CD4-positive, alpha-beta T cell (primary cell): ENCODE data around the gene SPINT1. TPM values are rescaled to one million over a fixed set of nuclear protein-coding genes. Genes with fewer than 3 reads are reported as not detected.

Source experiments
- ATAC-seq: fragments of 200-7000 bp; cut with Tn5 transposase; one replicate; pipeline ENCODE4 v1.10.0; 2022; ENCODE audit warnings: mild to moderate bottlenecking; ENCODE audit not compliant: poor library complexity
- CTCF ChIA-PET: fragments of 350-600 bp; sonication (Branson Sonifier 250); formaldehyde crosslinking; loops from one replicate; lab custom pipeline; 2021; ENCODE audit warnings: antibody characterized with exemption, inconsistent platforms; lab: Charles Lee
- POLR2A ChIA-PET: fragments of 350-600 bp; sonication (Branson Sonifier 250); formaldehyde crosslinking; loops from one replicate; lab custom pipeline; 2021; ENCODE audit warnings: antibody characterized with exemption, inconsistent platforms; lab: Charles Lee
- DNase-seq, 14 experiments: peaks; one replicate each; pipeline ENCODE4 v3.0.0-alpha.2; 2013 to 2020; ENCODE audit warnings: mixed read lengths in 2 of 14
- H3K27ac ChIP-seq, 2 donors: one replicate each; pipeline versions ENCODE4 v1.5.1 to v1.7.0; 2013; ENCODE audit warnings: low read length in 2 of 2, low read depth in 1 of 2, mild to moderate bottlenecking in 1 of 2
- H3K27me3 ChIP-seq, 2 experiments: 1 replicate in 1 of 2; 2 replicates in 1 of 2; pipeline versions ENCODE4 v1.6.1 to v1.7.0; 2013; ENCODE audit warnings: low read length in 2 of 2, control low read depth in 1 of 2, mild to moderate bottlenecking in 1 of 2, moderate library complexity in 1 of 2; ENCODE audit not compliant: insufficient read depth in 2 of 2, control insufficient read depth in 1 of 2
- H3K36me3 ChIP-seq: one replicate; pipeline ENCODE4 v1.6.1; 2013; ENCODE audit warnings: low read length, control low read depth; ENCODE audit not compliant: insufficient read depth
- H3K4me1 ChIP-seq: one replicate; pipeline ENCODE4 v1.6.1; 2013; ENCODE audit warnings: low read length, control low read depth; ENCODE audit not compliant: insufficient read depth
- H3K4me3 ChIP-seq: one replicate; pipeline ENCODE4 v1.5.1; 2013; ENCODE audit warnings: mild to moderate bottlenecking, low read length, moderate library complexity
- H3K9me3 ChIP-seq, 2 experiments: 1 replicate in 1 of 2; 2 replicates in 1 of 2; pipeline versions ENCODE4 v1.6.1 to v1.7.0; 2013; ENCODE audit warnings: low read length in 2 of 2, mild to moderate bottlenecking in 2 of 2, control low read depth in 1 of 2, moderate library complexity in 1 of 2; ENCODE audit not compliant: control insufficient read depth in 1 of 2, insufficient read depth in 1 of 2
- H3K27ac Mint-ChIP-seq: one replicate; pipeline ENCODE4 v1.8.0; 2020; ENCODE audit warnings: mixed read lengths
- H3K27me3 Mint-ChIP-seq: one replicate; pipeline ENCODE4 v1.8.0; 2021; ENCODE audit warnings: mixed read lengths
- H3K36me3 Mint-ChIP-seq: one replicate; pipeline ENCODE4 v1.8.0; 2021; ENCODE audit warnings: low read depth, mixed read lengths
- H3K4me1 Mint-ChIP-seq: one replicate; pipeline ENCODE4 v1.8.0; 2021; ENCODE audit warnings: low read depth, mixed read lengths
- H3K4me3 Mint-ChIP-seq: one replicate; pipeline ENCODE4 v1.8.0; 2020; ENCODE audit warnings: mild to moderate bottlenecking, mixed read lengths
- H3K9me3 Mint-ChIP-seq: one replicate; pipeline ENCODE4 v1.8.0; 2020; ENCODE audit warnings: mixed read lengths
- intact Hi-C, 2 experiments: fragments of 100-400 bp; cut with DNase I in 1 of 2; cut with micrococcal nuclease in 1 of 2; formaldehyde crosslinking; loops; one replicate each; pipeline versions ENCODE4 v1.15.1 to v1.9.0; 2023 to 2025; cut with DNase I, micrococcal nuclease
- total RNA-seq, 174 experiments: library from RNA in 2 of 174; stranded (reverse) in 2 of 174; gene quantifications; one replicate each; pipeline ENCODE4 v1.2.3 and lab custom pipeline; 2021 to 2026
- TF ChIP-seq, protein P1 (sequence below): fragments of 200-600 bp; IDR thresholded peaks from one replicate; pipeline ENCODE4 v1.8.0; 2022; ENCODE audit warnings: antibody characterized with exemption, mild to moderate bottlenecking

Gene SPINT1
- total RNA-seq, 2 experiments from 2014 or later: 1.0 to 1.6 TPM

DNA sequence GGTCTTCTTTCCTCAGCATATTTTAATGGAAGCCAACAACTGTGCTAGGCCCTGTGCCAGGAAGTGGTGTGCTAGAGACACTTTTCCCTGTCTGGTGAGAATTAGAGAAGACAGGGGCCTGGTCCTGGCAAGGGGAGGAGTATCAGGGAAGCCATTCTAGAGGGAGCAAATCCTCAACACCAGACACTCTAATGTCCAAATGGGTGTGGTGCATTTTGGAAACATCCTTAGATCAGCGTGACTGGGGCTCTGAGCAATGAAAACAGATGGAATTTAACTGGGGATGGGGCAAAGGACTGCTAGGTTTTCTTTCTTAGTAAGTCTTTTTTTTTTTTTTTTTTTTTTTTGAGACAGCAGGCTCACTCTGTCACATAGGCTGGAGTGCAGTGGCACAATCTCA, 42.7 kb downstream of the SPINT1 start:
- peaks cover 10% of the 10 kb centered on the region for H3K4me1 Mint-ChIP-seq

DNA sequence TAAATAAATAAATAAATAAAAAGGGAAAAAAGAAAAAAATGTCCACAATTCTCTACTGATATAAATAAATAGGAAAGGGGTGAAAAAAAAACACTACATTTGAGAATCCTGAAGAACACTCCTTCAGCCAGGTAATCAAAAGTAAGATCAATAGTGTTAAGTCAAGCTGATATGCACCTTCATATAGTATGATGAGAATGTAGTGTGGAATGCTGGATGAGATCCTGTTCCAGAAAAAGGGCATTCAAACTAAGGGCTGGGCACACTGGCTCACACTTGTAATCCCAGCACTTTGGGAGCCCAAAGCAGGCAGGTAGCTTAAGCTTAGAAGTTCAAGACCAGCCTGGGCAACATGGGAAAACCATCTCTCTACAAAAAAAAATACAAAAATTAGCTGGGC, 45.3 kb downstream of the SPINT1 start:
- H3K27ac Mint-ChIP-seq: no peak overlapping the region
- ChIA-PET POLR2A (no interaction called here), CTCF (interaction anchor here (5.8 kb wide), 1 partner anchor 31 kb away, joined by 54 read pairs; no protein-coding TSS in a partner anchor)
- no peaks in the 10 kb centered on the region for H3K27me3 ChIP-seq
- H3K4me3 Mint-ChIP-seq: no peak overlapping the region
- peaks cover 4% of the 10 kb centered on the region for H3K27me3 Mint-ChIP-seq
- H3K4me1 ChIP-seq: peaks cover 23% of the 10 kb centered on the region
- H3K4me1 Mint-ChIP-seq: peaks cover 23% of the 10 kb centered on the region
- H3K36me3 ChIP-seq: no peaks in the 10 kb centered on the region
- ATAC-seq (no peak), DNase-seq (no peak)
- intact Hi-C loops: no loop called here
- H3K36me3 Mint-ChIP-seq: peaks cover under 1% of the 10 kb centered on the region
- H3K9me3 ChIP-seq: no peaks in the 10 kb centered on the region
- no peak overlapping the region for H3K27ac ChIP-seq
- no peak overlapping the region for H3K4me3 ChIP-seq
- no peaks in the 10 kb centered on the region for H3K9me3 Mint-ChIP-seq
- TF ChIP-seq, protein P1, sequence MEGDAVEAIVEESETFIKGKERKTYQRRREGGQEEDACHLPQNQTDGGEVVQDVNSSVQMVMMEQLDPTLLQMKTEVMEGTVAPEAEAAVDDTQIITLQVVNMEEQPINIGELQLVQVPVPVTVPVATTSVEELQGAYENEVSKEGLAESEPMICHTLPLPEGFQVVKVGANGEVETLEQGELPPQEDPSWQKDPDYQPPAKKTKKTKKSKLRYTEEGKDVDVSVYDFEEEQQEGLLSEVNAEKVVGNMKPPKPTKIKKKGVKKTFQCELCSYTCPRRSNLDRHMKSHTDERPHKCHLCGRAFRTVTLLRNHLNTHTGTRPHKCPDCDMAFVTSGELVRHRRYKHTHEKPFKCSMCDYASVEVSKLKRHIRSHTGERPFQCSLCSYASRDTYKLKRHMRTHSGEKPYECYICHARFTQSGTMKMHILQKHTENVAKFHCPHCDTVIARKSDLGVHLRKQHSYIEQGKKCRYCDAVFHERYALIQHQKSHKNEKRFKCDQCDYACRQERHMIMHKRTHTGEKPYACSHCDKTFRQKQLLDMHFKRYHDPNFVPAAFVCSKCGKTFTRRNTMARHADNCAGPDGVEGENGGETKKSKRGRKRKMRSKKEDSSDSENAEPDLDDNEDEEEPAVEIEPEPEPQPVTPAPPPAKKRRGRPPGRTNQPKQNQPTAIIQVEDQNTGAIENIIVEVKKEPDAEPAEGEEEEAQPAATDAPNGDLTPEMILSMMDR: no peak

More for the DNA sequence above, 42.7 kb downstream of the SPINT1 start:
- H3K27me3 ChIP-seq: no peaks in the 10 kb centered on the region
- Mint-ChIP-seq H3K27me3 (peaks cover 4% of the 10 kb centered on the region), H3K27ac (no peak overlapping the region), H3K4me3 (no peak overlapping the region), H3K36me3 (no peaks in the 10 kb centered on the region), H3K9me3 (no peaks in the 10 kb centered on the region)
- no peak overlapping the region for H3K27ac ChIP-seq
- DNase-seq (no peak), ATAC-seq (no peak)
- peaks cover 9% of the 10 kb centered on the region for H3K4me1 ChIP-seq
- ChIA-PET POLR2A (no interaction called here), CTCF (interaction anchor here (1.1 to 1.5 kb wide), 2 partner anchors 7 to 29 kb away, joined by 3 read pairs; partner anchors contain the start of gene VPS18)
- TF ChIP-seq, protein P1: no peak
- H3K4me3 ChIP-seq: no peak overlapping the region
- H3K36me3 ChIP-seq: no peaks in the 10 kb centered on the region
- intact Hi-C loops: no loop called here
- H3K9me3 ChIP-seq: no peaks in the 10 kb centered on the region

- intact Hi-C loops: loop anchor here (5.0 kb wide), 4 partner anchors 134 to 369 kb away; partner anchors contain the start of genes KNL1 (in 1 of the 2) and RMDN3 (in 1 of the 2)
- CTCF ChIA-PET: interaction anchor here (1.1 to 5.8 kb wide), 2 partner anchors 18 to 33 kb away, joined by 4 to 54 read pairs; partner anchors contain the start of gene RHOV
Observed at GRCh38 chr15:40891138-40891537, 47.3 kb downstream of the SPINT1 start.

More at GRCh38 chr15:40891138-40891537, 47.3 kb downstream of the SPINT1 start:
- DNase-seq: no peak
- Mint-ChIP-seq H3K4me3 (peak overlapping the region; percentile 11), H3K9me3 (no peaks in the 10 kb centered on the region), H3K27me3 (no peaks in the 10 kb centered on the region), H3K4me1 (peaks cover 32% of the 10 kb centered on the region), H3K27ac (no peak overlapping the region), H3K36me3 (peaks cover 15% of the 10 kb centered on the region)
- Histone ChIP-seq H3K4me1 (peaks cover 35% of the 10 kb centered on the region), H3K4me3 (no peak overlapping the region), H3K36me3 (no peaks in the 10 kb centered on the region), H3K27ac (no peak overlapping the region), H3K9me3 (no peaks in the 10 kb centered on the region), H3K27me3 (no peaks in the 10 kb centered on the region)
- TF ChIP-seq, protein P1: no peak
- ATAC-seq: no peak
- POLR2A ChIA-PET: no interaction called here
